ENCODE results near the gene PRLH. TPM values are rescaled to one million over a fixed set of nuclear protein-coding genes. Genes with fewer than 3 reads are reported as not detected.
A peak's percentile ranks its signal among the peaks of the same experiment; 100 is the strongest.
"Not testable (repeated sequence)": the region's sequence is repeated elsewhere in the genome, so short reads cannot be mapped to it uniquely, and the experiment has no call there.

Gene PRLH
- total and polyA plus RNA-seq, 4 donors, result not detected

DNA sequence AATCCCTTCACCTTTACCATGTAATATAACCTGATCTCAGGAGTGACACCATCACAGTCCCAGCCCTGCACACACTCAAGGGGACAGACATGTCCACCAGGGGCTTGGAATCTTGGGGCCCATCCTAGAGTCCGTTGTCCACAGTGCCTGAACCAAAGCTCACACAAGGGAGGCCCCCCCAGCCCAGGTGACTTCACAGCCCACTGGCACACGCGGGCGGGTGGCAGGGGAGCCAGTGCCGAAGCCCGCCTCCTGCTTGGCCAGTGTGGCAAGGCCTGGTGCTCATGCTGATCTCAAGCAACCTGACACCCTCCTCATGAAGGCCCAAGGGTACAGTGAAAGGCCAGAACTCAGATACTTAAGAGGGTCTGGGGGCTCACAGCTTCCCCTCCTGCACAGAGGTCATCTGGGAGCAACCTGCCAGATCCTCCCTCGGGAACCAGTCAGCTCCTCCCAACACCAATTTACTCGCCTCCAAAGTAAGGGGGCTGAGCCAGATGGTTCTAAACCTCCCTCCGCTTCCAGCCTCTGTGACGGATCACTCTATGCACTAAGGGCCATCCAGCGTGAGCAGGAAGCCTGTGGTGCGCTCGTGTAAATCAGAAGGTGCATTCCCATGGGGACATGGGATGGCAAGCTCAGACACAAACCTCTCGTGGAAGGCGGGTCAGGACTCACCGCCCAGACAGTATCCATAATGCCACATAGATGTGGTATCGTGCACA is 27.4 kb downstream of the PRLH start:
- TF ChIP-seq, protein P1, sequence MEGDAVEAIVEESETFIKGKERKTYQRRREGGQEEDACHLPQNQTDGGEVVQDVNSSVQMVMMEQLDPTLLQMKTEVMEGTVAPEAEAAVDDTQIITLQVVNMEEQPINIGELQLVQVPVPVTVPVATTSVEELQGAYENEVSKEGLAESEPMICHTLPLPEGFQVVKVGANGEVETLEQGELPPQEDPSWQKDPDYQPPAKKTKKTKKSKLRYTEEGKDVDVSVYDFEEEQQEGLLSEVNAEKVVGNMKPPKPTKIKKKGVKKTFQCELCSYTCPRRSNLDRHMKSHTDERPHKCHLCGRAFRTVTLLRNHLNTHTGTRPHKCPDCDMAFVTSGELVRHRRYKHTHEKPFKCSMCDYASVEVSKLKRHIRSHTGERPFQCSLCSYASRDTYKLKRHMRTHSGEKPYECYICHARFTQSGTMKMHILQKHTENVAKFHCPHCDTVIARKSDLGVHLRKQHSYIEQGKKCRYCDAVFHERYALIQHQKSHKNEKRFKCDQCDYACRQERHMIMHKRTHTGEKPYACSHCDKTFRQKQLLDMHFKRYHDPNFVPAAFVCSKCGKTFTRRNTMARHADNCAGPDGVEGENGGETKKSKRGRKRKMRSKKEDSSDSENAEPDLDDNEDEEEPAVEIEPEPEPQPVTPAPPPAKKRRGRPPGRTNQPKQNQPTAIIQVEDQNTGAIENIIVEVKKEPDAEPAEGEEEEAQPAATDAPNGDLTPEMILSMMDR (IDR thresholded peaks at IDR 0.05; ENCODE audit: control extremely low read depth, extremely low read depth), result no peak
- Histone ChIP-seq H3K36me3 (ENCODE audit: control insufficient read depth in 4 of 4, insufficient read depth in 4 of 4, low read length in 4 of 4) (no peaks in the 10 kb centered on the region), H3K27me3 (ENCODE audit: control insufficient read depth in 3 of 3, insufficient read depth in 3 of 3, low read length in 2 of 3) (no peaks in the 10 kb centered on the region), H3K4me3 (no peak overlapping the region), H3K27ac (ENCODE audit: low read depth in 1 of 2, low read length in 1 of 2) (peak overlapping the region in 1 of 2 donors; percentile 6), H3K9me3 (ENCODE audit: control insufficient read depth in 4 of 4, insufficient read depth in 3 of 4, low read length in 3 of 4) (no peaks in the 10 kb centered on the region), H3K4me1 (ENCODE audit: control insufficient read depth in 5 of 5, insufficient read depth in 5 of 5, low read length in 5 of 5) (peaks cover 0 to 11% (median 3%) of the 10 kb centered on the region in 5 donors), H3K9ac (ENCODE audit: insufficient read depth in 1 of 2, low read length in 2 of 2) (no peak overlapping the region)
- WGBS, 2 donors, result 91 to 96% methylated on average over 17 of the region's 17 CpGs
- ATAC-seq (ENCODE audit: insufficient read depth, low FRiP score) (no peak), DNase-seq (no peak)

DNA sequence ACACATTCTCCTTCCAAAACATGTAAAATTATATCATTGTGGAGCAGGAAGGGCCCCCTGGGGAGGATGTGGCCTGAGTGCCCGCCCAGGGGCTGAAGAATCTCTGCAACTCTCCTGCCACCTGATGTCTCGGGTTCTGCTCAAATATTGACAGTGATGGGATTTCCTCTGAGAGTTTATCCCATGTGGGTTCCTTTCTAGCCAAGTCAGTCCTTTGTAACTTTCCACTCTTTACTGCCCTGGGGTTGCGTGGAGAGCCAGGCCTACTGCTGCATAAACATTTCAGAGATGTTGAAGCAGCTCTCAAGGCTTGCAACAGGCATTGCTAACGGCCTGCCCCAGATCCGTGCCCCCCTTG is 28.1 kb downstream of the PRLH start:
- Histone ChIP-seq H3K27me3 (ENCODE audit: control insufficient read depth in 3 of 3, insufficient read depth in 3 of 3, low read length in 2 of 3) (no peaks in the 10 kb centered on the region), H3K36me3 (ENCODE audit: control insufficient read depth in 4 of 4, insufficient read depth in 4 of 4, low read length in 4 of 4) (no peaks in the 10 kb centered on the region), H3K27ac (ENCODE audit: low read depth in 1 of 2, low read length in 1 of 2) (peak overlapping the region; percentile 68 to 73), H3K4me1 (ENCODE audit: control insufficient read depth in 5 of 5, insufficient read depth in 5 of 5, low read length in 5 of 5) (peaks cover 0 to 11% (median 3%) of the 10 kb centered on the region in 5 donors), H3K4me3 (no peak overlapping the region), H3K9me3 (ENCODE audit: control insufficient read depth in 4 of 4, insufficient read depth in 3 of 4, low read length in 3 of 4) (no peaks in the 10 kb centered on the region), H3K9ac (ENCODE audit: insufficient read depth in 1 of 2, low read length in 2 of 2) (no peak overlapping the region)
- no peak for DNase-seq
- ATAC-seq (ENCODE audit: insufficient read depth, low FRiP score), result no peak
- TF ChIP-seq, protein P1 (IDR thresholded peaks at IDR 0.05; ENCODE audit: control extremely low read depth, extremely low read depth), result no peak
- 57 to 73% methylated on average over 5 of the region's 5 CpGs for WGBS, 2 donors

- H3K27ac ChIP-seq (ENCODE audit: low read depth in 1 of 2, low read length in 1 of 2), result peak overlapping the region in 1 of 2 donors; percentile 68
Observed at GRCh38 chr2:237595829-237596519, 29.6 kb downstream of the PRLH start.

DNA sequence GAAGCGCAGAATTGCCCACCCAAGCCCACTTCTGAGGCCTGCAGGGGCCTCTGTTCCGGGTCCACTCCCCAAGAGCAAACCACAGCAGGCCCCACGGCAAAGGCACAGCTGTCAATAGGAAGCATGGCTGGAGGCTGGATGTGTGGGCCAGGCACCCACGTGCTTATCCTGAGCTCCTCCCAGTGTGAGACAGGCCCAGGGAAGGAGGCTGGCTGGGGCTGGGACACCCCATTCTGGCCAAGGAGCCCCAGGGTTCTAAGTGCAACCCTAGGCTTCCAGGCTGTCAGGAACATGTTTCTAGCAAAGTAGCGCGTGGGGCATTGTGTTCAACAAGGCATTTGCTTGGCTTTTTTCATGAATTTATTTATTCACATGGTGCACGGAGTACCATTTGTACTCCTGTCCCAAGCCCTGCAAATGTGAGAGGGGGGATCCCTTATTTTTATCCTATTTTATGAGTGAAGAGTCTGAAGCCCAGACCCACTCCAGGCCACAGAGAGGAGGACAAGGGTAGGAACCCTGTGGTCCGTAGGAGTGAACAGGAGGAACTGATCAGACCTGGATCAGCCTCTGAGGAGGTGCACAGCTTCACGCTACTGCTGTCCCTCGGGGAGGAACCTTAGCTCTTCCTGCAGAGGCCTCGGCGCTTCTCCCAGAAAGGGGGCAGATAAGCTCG is 30.3 kb downstream of the PRLH start:
- no peak overlapping the region for H3K9ac ChIP-seq (ENCODE audit: insufficient read depth in 1 of 2, low read length in 2 of 2)
- no peaks in the 10 kb centered on the region for H3K36me3 ChIP-seq (ENCODE audit: control insufficient read depth in 4 of 4, insufficient read depth in 4 of 4, low read length in 4 of 4)
- TF ChIP-seq, protein P1 (IDR thresholded peaks at IDR 0.05; ENCODE audit: control extremely low read depth, extremely low read depth), result no peak
- DNase-seq, result no peak
- no peak overlapping the region for H3K4me3 ChIP-seq
- peaks cover 2 to 13% (median 5%) of the 10 kb centered on the region in 5 donors for H3K4me1 ChIP-seq (ENCODE audit: control insufficient read depth in 5 of 5, insufficient read depth in 5 of 5, low read length in 5 of 5)
- 88 to 91% methylated on average over 13 of the region's 13 CpGs for WGBS, 2 donors
- no peak for ATAC-seq (ENCODE audit: insufficient read depth, low FRiP score)
- H3K9me3 ChIP-seq (ENCODE audit: control insufficient read depth in 4 of 4, insufficient read depth in 3 of 4, low read length in 3 of 4), result no peaks in the 10 kb centered on the region
- H3K27me3 ChIP-seq (ENCODE audit: control insufficient read depth in 3 of 3, insufficient read depth in 3 of 3, low read length in 2 of 3), result no peaks in the 10 kb centered on the region
- no peak overlapping the region for H3K27ac ChIP-seq (ENCODE audit: low read depth in 1 of 2, low read length in 1 of 2)

More at GRCh38 chr2:237595829-237596519, 29.6 kb downstream of the PRLH start:
- H3K9me3 ChIP-seq (ENCODE audit: control insufficient read depth in 4 of 4, insufficient read depth in 3 of 4, low read length in 3 of 4); ATAC-seq (ENCODE audit: insufficient read depth, low FRiP score); DNase-seq; H3K27me3 ChIP-seq (ENCODE audit: control insufficient read depth in 3 of 3, insufficient read depth in 3 of 3, low read length in 2 of 3); H3K9ac ChIP-seq (ENCODE audit: insufficient read depth in 1 of 2, low read length in 2 of 2); H3K4me3 ChIP-seq; H3K36me3 ChIP-seq (ENCODE audit: control insufficient read depth in 4 of 4, insufficient read depth in 4 of 4, low read length in 4 of 4): not testable (repeated sequence)
- peaks cover 0 to 17% (median 3%) of the 10 kb centered on the region in 5 donors for H3K4me1 ChIP-seq (ENCODE audit: control insufficient read depth in 5 of 5, insufficient read depth in 5 of 5, low read length in 5 of 5)
- 88 to 94% methylated on average over 5 of the region's 5 CpGs for WGBS, 2 donors
